ENCODE measurements around the gene IRGM. TPM values are rescaled to one million over a fixed set of nuclear protein-coding genes. Genes with fewer than 3 reads are reported as not detected.
A peak's percentile ranks its signal among the peaks of the same experiment; 100 is the strongest.
"Not testable (repeated sequence)": the region's sequence is repeated elsewhere in the genome, so short reads cannot be mapped to it uniquely, and the experiment has no call there.

IRGM gene
- total RNA-seq: 1 to 10 TPM; 4.1 to 7.6 TPM

- Mint-ChIP-seq H3K4me3 (peak within 1 kb of the TSS; percentile 79 to 87), H3K4me1 (ENCODE audit: low read depth) (peaks cover 21% of the 10 kb centered on the region), H3K27ac (peak within 1 kb of the TSS; percentile 62)
- H3K9me3 Mint-ChIP-seq; H3K36me3 Mint-ChIP-seq (ENCODE audit: insufficient read depth in 2 of 2); DNase-seq; ATAC-seq (replicated peaks in 1 of 2); H3K27me3 Mint-ChIP-seq (ENCODE audit: low read depth): not testable (repeated sequence)
Observed at GRCh38 chr5:150846308-150846653, at the start of gene IRGM. Gene IRGM (plus strand): TSS chr5:150846521. CDS start chr5:150848124, 1,603 bp downstream.

GRCh38 chr5:150797384-150797783 lies 48.9 kb upstream of the IRGM start:
- Mint-ChIP-seq H3K27me3 (ENCODE audit: low read depth) (no peaks in the 10 kb centered on the region), H3K36me3 (ENCODE audit: insufficient read depth in 2 of 2) (peaks cover 11% of the 10 kb centered on the region in 2 donors), H3K4me1 (ENCODE audit: low read depth) (peaks cover 14% of the 10 kb centered on the region), H3K27ac (no peak overlapping the region), H3K4me3 (no peak overlapping the region), H3K9me3 (no peaks in the 10 kb centered on the region)
- peak; percentile 27 to 28 for ATAC-seq (replicated peaks in 1 of 2)
- DNase-seq: no peak

GRCh38 chr5:150801117-150801927 lies 45.0 kb upstream of the IRGM start:
- no peak for DNase-seq
- Mint-ChIP-seq H3K9me3 (peaks cover 2 to 3% of the 10 kb centered on the region in 2 donors), H3K4me1 (ENCODE audit: low read depth) (peaks cover 13% of the 10 kb centered on the region), H3K4me3 (no peak overlapping the region), H3K27ac (no peak overlapping the region), H3K27me3 (ENCODE audit: low read depth) (no peaks in the 10 kb centered on the region), H3K36me3 (ENCODE audit: insufficient read depth in 2 of 2) (peaks cover 5 to 8% of the 10 kb centered on the region in 2 donors)
- ATAC-seq (replicated peaks in 1 of 2): no peak

- DNase-seq (no peak), ATAC-seq (replicated peaks in 1 of 2) (no peak)
- peaks cover 0 to 2% of the 10 kb centered on the region in 2 donors for H3K36me3 Mint-ChIP-seq (ENCODE audit: insufficient read depth in 2 of 2)
- no peaks in the 10 kb centered on the region for H3K27me3 Mint-ChIP-seq (ENCODE audit: low read depth)
- no peak overlapping the region for H3K4me3 Mint-ChIP-seq
- H3K9me3 Mint-ChIP-seq: peaks cover 3 to 5% of the 10 kb centered on the region in 2 donors
- no peak overlapping the region for H3K27ac Mint-ChIP-seq
- H3K4me1 Mint-ChIP-seq (ENCODE audit: low read depth): no peaks in the 10 kb centered on the region
Observed at GRCh38 chr5:150804388-150804787, 41.9 kb upstream of the IRGM start.

- Mint-ChIP-seq H3K4me1 (ENCODE audit: low read depth) (peaks cover 6% of the 10 kb centered on the region), H3K9me3 (peaks cover 3 to 4% of the 10 kb centered on the region in 2 donors), H3K27ac (no peak overlapping the region), H3K27me3 (ENCODE audit: low read depth) (no peaks in the 10 kb centered on the region), H3K36me3 (ENCODE audit: insufficient read depth in 2 of 2) (peaks cover 0 to 2% of the 10 kb centered on the region in 2 donors), H3K4me3 (no peak overlapping the region)
- no peak for ATAC-seq (replicated peaks in 1 of 2)
- no peak for DNase-seq
Observed at GRCh38 chr5:150809363-150809762, 37.0 kb upstream of the IRGM start.

GRCh38 chr5:150815010-150815409 lies 31.3 kb upstream of the IRGM start:
- no peak overlapping the region for H3K4me3 Mint-ChIP-seq
- H3K36me3 Mint-ChIP-seq (ENCODE audit: insufficient read depth in 2 of 2): peaks cover 6 to 12% of the 10 kb centered on the region in 2 donors
- H3K27me3 Mint-ChIP-seq (ENCODE audit: low read depth): no peaks in the 10 kb centered on the region
- H3K9me3 Mint-ChIP-seq: peaks cover 14 to 17% of the 10 kb centered on the region in 2 donors
- no peak overlapping the region for H3K27ac Mint-ChIP-seq
- H3K4me1 Mint-ChIP-seq (ENCODE audit: low read depth): peaks cover 8% of the 10 kb centered on the region
- no peak for ATAC-seq (replicated peaks in 1 of 2)
- DNase-seq: no peak

GRCh38 chr5:150816946-150817345 lies 29.4 kb upstream of the IRGM start:
- Mint-ChIP-seq H3K4me1 (ENCODE audit: low read depth) (peaks cover 8% of the 10 kb centered on the region), H3K27me3 (ENCODE audit: low read depth) (no peaks in the 10 kb centered on the region), H3K36me3 (ENCODE audit: insufficient read depth in 2 of 2) (peaks cover 6 to 12% of the 10 kb centered on the region in 2 donors), H3K9me3 (peaks cover 15 to 16% of the 10 kb centered on the region in 2 donors), H3K4me3 (no peak overlapping the region), H3K27ac (no peak overlapping the region)
- DNase-seq: no peak
- no peak for ATAC-seq (replicated peaks in 1 of 2)

GRCh38 chr5:150829744-150830143 lies 16.6 kb upstream of the IRGM start:
- Mint-ChIP-seq H3K36me3 (ENCODE audit: insufficient read depth in 2 of 2) (peaks cover 7 to 12% of the 10 kb centered on the region in 2 donors), H3K27ac (no peak overlapping the region), H3K4me1 (ENCODE audit: low read depth) (no peaks in the 10 kb centered on the region), H3K27me3 (ENCODE audit: low read depth) (no peaks in the 10 kb centered on the region), H3K4me3 (no peak overlapping the region), H3K9me3 (peaks cover 9 to 11% of the 10 kb centered on the region in 2 donors)
- DNase-seq (no peak), ATAC-seq (replicated peaks in 1 of 2) (no peak)

- H3K4me1 Mint-ChIP-seq (ENCODE audit: low read depth); H3K27ac Mint-ChIP-seq; H3K4me3 Mint-ChIP-seq; ATAC-seq (replicated peaks in 1 of 2); DNase-seq; H3K27me3 Mint-ChIP-seq (ENCODE audit: low read depth): not testable (repeated sequence)
- Mint-ChIP-seq H3K9me3 (peaks cover 9 to 11% of the 10 kb centered on the region in 2 donors), H3K36me3 (ENCODE audit: insufficient read depth in 2 of 2) (peaks cover 7 to 12% of the 10 kb centered on the region in 2 donors)
Observed at GRCh38 chr5:150831821-150832220, 14.5 kb upstream of the IRGM start.

GRCh38 chr5:150836064-150836463 lies 10.3 kb upstream of the IRGM start:
- peaks cover under 1 to 4% of the 10 kb centered on the region in 2 donors for H3K36me3 Mint-ChIP-seq (ENCODE audit: insufficient read depth in 2 of 2)
- H3K27me3 Mint-ChIP-seq (ENCODE audit: low read depth): no peaks in the 10 kb centered on the region
- peaks cover under 1 to 4% of the 10 kb centered on the region in 2 donors for H3K9me3 Mint-ChIP-seq
- H3K4me3 Mint-ChIP-seq: no peak overlapping the region
- DNase-seq (no peak), ATAC-seq (replicated peaks in 1 of 2) (no peak)
- H3K27ac Mint-ChIP-seq: no peak overlapping the region
- no peaks in the 10 kb centered on the region for H3K4me1 Mint-ChIP-seq (ENCODE audit: low read depth)

- no peak for ATAC-seq (replicated peaks in 1 of 2)
- H3K27me3 Mint-ChIP-seq (ENCODE audit: low read depth): no peaks in the 10 kb centered on the region
- no peak for DNase-seq
- H3K4me3 Mint-ChIP-seq: no peak overlapping the region
- peaks cover 0 to 3% of the 10 kb centered on the region in 2 donors for H3K9me3 Mint-ChIP-seq
- no peaks in the 10 kb centered on the region for H3K4me1 Mint-ChIP-seq (ENCODE audit: low read depth)
- H3K36me3 Mint-ChIP-seq (ENCODE audit: insufficient read depth in 2 of 2): peaks cover 0 to 4% of the 10 kb centered on the region in 2 donors
- H3K27ac Mint-ChIP-seq: no peak overlapping the region
Observed at GRCh38 chr5:150836703-150837102, 9.6 kb upstream of the IRGM start.

GRCh38 chr5:150845185-150845859 lies 999 bp upstream of the IRGM start:
- peaks cover 21% of the 10 kb centered on the region for H3K4me1 Mint-ChIP-seq (ENCODE audit: low read depth)
- H3K36me3 Mint-ChIP-seq (ENCODE audit: insufficient read depth in 2 of 2); H3K9me3 Mint-ChIP-seq; H3K27me3 Mint-ChIP-seq (ENCODE audit: low read depth); ATAC-seq (replicated peaks in 1 of 2); H3K27ac Mint-ChIP-seq; DNase-seq; H3K4me3 Mint-ChIP-seq: not testable (repeated sequence)

- H3K4me3 Mint-ChIP-seq: peak overlapping the region; percentile 79 to 87
- H3K9me3 Mint-ChIP-seq: no peaks in the 10 kb centered on the region
- H3K36me3 Mint-ChIP-seq (ENCODE audit: insufficient read depth in 2 of 2): peaks cover 3 to 4% of the 10 kb centered on the region in 2 donors
- no peaks in the 10 kb centered on the region for H3K27me3 Mint-ChIP-seq (ENCODE audit: low read depth)
- peaks cover 21% of the 10 kb centered on the region for H3K4me1 Mint-ChIP-seq (ENCODE audit: low read depth)
- peak; percentile 68 to 70 for DNase-seq
- peak overlapping the region; percentile 62 for H3K27ac Mint-ChIP-seq
- ATAC-seq (replicated peaks in 1 of 2): peak; percentile 93 to 97
Observed at GRCh38 chr5:150846654-150847333, 473 bp downstream of the IRGM start.
